Stimulated activated CD4-positive, alpha-beta T cell treated with anti-CD3 and anti-CD28 coated beads, Interleukin-1b, Interleukin-23, amount 100 ng/mL, for 4 hours (primary cell): ENCODE results near the gene EEPD1.

Experiments
- DNase-seq, 2 donors: peaks; one replicate each; pipeline ENCODE4 v3.0.0-alpha.2; 2020; ENCODE audit warnings: low read depth in 2 of 2

Gene EEPD1

DNA sequence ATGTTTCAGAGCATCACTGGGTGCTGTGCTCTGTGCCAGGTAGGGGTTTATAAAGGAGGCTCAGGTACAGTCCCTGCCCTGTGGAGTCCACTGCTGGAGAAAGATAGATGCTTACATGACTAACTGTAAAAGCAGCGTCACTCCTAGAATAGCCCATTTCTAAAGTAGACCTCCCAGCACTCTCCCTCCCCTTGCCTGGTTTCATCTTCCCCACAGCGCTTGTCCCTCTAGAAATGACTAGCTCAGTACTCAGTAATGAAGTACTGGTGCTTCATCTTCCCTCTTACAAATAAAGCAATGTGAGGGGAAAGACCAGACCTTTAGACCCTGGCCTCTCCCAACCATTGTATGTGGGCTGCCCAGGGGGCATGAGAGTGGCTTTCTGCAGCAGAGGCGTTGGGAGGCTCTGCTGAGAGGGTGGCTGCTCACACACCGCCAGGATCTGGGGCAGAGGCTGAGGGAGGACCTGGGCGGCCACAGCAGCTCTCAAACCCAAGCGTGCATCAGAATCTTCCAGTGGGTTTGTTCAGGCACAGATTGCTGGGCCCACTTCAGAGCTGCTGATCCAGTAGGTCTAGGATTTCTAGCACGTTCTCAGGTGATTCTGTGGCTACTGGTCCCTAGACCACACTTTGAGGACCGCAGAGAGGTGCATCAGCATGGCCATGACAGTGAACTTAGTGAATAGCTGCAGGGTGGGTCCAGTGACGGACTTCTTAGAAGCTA, 126.3 kb downstream of the EEPD1 start:
- DNase-seq = no peak

DNA sequence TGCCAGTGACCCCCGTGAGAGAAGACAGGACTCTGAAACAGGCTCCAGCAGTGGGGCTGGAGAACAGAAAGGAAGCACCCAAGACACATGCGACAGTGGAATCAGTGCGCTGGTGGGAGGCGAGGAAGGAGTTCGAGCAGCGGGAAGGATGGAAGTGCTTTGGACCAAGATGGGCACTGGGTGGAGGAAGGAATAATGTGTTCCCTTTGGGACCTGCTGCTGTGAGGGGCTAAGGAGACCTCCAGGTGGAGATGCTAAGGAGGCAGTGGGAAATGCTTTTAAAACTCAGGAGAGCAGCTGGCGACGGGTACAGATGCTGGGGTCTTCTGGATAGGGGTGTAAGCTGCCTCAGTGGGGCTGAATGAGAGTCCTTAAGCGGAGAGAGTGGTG, 126.9 kb downstream of the EEPD1 start:
- no peak for DNase-seq

DNA sequence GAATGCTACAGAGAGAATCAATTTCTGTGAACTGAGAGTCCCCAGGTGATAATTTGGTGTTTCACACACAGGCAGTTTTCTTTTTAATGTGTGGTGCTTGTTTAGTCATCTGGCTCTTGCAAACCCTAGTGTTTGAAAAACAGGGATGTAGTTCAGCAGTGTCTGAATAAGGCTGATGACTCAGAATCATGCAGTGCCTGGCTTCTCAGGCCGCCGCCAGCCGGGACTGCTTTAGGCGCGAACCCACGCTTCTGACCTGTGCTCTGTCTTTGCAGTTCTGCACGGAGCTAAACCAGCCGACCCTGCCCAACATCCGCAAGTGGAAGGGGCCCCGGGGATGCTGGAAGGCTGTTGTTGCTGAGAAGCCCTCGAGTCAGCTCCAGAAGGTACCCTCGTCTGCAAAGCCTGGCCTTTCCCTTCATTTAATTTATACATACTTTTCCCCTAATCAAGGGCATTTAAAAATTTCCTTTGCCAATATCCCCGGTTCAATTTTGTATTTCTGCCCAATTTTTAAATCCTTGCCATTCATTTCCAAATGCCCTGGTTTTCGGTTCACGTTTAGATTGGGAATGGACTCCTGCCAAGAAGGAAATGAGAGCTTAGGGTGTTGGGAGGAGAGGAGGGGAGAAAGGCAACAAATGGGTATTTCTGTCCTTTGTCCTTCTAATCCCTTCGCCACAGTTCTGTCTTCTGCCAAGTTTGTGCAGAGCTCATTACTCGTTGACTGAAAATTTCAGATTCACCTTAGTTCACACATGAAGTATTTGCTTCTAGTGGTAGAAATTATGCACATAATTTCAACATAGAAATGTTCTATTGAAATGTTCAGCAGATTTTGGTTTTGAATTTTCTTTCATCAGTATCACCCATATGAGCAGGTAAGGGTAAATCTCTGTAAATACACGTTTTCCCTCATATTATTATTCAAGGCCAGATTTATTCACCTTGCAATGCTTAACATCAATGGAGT, 128.1 kb downstream of the EEPD1 start:
- DNase-seq = no peak

DNA sequence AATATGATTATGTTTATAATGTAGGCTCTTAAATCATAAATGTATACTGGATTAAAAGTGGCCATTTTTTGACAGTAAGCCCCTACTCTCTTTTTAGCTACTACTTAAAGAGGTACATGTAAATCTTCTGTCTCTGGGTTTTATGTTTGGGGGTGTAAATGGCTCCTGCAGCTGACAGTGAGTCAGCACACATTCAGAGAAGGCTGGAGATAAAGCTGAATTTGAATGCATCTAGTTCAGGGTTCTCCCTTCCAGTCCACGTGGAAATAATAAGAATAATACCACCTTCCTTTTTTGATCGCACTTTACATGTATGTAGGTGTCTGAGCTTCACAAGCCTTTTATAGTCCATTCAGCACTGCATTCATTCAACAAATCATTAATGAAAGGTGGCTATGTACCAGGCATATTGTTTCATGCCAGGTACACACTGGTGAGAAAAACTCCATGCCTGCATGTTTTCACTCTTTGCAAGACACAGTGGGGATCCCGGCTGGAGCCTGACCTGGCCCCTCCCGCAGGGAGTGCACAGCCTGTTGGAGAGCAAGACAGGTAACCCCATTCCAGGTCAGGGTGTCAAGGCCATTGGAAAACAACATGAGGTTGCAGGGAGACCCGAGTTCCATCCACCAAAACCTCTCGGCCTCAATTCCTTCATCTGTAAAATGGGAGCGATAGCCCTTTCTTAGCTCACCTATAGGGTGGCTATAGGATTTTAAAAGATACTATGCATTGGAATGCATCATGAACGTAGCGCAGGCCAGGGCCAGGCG, 129.1 kb downstream of the EEPD1 start:
- DNase-seq = no peak

DNA sequence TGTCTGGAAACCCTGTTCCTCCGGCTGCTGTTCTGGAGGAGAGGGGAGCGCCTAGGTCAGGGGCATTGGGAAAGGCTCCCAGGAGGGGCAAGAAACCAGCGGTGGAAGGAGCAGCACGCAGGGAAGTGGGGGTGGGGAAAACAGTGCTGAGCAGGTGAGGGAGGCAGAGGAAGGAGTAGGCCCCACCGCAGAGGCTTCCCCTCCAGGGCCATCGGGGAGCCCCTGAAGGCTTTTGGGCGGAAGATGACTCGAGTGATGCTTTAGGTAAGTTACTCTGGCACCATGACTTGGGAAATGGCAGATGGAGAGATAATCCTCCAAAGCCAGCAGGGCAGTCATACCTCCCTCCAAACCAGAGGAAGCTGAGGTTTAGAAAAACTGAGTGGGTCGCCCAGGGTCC, 130.1 kb downstream of the EEPD1 start:
- no peak for DNase-seq

DNA sequence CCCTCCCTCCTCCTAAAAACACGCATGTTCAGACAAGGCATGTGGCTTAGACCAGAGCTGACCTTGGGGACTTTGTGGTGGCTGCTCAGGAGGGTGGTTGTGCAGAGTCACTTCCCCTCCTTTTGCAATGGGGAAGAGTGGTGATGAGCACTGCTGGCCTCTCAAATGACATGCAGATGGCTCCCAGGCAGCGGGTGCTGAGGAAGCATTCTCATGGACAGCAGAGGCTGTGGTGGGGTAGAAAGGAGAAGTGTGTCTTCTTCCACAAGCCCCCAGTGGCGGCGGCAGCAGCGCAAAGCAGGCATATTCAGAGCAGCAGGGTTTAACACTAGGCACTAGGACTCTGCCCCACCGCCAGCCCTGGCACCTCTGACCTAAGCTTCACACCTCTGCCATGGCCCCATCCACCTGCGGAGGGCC, 130.7 kb downstream of the EEPD1 start:
- no peak for DNase-seq

DNA sequence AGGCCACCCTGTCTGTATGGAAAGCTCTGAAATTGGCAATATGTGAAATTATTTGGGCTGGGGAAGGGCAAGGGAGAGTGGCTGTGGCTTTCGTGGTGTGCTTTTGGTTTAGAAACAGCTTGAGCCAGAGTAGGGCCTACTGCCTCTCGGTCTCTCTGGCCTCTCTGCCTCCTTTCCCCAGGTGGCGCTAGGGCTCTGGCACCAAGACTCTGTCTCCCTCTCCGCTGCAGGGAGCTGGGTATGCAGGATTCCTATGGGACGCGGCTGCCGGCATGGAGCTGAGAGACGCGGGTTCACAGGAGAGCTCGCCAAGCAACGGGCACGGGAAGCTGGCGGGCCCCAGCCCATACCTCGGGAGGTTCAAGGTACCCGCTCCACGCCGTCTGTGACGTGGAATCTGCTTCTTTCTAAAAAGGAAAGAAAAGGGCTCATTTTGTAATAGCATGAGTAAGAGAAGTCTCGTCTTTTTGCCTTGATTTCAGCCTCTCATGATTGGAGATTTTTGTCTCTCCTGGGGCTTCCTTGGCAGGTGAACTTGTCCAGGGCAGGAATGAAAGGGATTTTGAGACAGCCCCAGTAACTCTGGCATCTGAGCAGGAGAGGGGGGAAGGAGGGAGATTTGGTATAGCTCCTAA, 131.5 kb downstream of the EEPD1 start:
- DNase-seq = no peak

DNA sequence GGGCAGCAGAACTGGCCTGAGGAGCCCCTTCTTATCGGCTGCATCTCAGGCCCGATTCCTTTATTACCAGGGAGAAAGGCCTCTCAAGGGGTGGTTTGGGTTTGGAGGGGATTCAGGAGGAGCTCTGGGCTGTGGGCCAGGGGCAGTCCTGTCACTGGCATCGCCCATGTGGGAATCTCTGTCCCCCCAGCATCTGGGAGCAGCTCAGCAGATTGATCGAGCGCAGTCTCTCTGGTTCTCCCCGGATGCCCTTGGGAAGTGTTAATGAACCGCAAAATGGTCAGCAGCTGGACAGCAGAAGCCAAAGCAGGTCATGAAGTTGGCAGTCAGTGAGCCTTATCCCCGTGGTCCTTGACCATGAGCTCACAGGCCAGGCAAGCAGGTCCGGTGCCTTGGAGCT, 132.2 kb downstream of the EEPD1 start:
- DNase-seq = no peak

DNA sequence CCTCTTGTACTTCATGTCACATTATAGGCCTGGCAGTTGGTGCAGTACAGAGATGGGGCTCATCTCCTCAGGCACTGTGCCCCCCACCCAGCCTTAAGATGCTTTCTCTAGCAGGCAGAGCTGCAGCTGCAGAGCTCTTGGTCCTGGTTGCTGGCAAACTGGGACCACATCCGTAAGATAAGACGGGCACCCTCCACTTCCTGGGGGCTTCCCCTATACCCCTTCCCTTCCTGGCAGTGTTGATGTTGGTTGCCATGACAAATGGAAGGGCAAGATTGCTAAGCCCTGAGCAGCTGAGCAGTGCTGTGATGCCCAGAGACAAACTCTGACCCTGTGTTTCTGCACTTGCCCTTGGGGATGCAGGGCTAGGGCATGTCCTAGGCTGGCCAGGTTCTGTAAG, 133.2 kb downstream of the EEPD1 start:
- no peak for DNase-seq

DNA sequence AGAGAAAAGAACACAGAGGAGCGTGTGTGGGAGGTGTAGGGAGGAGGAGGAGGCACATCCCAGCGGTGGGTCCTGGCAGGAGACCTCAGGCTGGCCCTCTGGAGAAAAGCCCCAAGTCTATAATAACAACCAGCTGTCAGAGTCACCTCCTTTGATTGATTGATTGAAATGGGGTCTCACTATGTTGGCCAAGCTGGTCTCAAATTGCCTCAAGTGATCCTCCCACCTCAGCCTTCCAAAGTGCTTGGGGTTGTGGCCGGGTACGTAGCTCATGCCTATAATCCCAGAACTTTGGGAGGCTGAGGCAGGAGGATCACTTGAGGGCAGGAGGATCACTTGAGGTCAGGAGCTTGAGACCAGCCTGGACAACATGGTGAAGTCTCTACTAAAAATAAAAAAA, 133.6 kb downstream of the EEPD1 start:
- no peak for DNase-seq

DNA sequence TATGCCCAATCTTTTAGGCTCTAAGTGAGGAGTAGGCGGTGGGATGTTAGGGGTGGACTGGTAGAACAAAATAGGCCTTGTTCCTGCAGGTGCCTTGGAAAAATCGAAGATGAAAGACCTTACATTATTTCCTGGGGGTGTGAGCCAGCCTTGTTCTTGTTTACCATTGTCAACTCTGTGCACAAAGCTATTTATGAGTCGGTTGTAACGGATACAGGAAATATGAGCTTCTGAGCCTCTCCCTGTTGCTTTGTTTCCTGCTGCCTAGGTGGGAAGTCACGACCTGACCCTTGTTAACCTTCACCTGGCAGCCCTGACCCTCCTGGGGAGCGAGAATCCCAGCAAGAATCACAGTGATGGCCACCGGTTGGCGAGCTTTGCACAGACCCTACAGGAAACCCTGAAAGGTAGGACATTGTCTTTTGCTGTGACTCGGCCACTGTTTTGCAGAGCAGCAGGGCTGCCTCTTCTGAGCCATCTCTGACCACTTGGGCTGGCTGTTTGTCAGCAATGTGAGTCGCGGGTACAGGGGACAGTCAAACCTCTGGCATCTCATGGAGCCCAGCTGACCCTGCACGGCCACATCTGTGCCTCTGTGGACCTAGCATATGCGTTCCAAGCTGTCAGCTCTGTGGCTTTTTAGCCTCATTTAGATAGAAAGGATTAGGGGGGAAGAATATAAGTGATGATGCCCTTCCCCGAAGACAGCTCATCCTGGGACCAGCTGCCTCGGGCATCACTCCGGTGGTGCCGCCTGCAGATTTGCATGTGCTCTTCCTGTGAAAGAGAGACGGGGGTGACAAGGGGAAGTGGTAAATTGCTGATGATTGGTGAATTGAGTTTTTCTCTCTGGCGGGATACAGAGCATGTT, 134.6 kb downstream of the EEPD1 start:
- DNase-seq = peak; percentile 21 to 24

DNA sequence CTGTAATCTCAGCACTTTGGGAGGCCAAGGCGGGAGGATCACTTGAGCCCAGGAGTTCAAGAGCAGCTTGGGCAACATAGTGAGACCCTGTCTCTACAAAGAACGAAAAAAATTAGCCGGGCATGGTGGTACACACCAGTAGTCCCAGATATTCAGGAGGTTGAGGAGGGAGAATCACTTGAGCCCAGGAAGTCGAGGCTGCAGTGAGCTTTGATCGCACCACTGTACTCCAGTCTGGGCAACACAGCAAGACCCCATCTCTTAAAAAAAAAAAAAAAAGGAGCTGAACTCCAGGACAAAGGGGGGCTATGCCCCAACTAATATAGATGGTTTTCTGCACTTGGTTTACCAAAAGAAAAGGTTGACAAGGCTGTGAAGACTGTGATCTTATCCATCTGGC, 135.4 kb downstream of the EEPD1 start:
- DNase-seq = no peak

DNA sequence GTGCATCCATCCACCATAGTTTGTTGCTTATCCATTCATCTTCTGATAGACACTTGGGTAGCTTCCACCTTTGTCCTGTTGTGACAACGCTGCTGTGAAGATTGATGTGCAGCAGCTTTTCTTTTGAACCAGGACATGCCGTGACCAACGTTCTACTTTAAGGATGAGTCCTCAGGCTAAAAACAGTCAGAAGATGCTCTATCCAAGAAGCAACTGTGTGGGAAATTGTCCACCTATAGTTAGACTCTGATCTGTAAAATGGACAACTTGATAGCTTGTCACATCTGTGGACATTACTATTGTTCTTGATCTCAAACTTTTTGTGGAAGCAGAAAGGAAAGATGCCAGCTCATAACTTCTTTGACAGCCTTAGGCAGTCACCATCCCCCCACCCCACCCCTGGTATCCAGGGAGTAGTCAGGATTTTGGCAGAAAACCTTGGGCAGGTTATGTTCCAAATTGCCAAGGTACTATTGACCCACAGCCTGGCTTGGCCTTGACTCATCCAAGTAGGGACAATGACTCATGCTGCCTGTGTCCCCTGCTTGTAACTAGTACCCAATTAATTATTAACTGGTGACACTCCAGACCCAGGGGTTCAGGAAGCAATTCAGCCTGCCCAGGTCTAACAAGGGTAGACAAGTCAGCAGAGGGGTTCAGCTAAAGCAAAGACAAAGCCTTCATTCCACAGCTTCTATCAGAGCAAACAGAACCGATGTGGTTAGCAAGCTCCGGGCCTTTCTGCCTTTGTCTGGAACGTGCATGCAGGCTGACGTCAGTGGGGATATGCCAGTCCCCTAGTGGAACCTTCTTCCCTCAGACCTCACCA, 137.0 kb downstream of the EEPD1 start:
- no peak for DNase-seq

DNA sequence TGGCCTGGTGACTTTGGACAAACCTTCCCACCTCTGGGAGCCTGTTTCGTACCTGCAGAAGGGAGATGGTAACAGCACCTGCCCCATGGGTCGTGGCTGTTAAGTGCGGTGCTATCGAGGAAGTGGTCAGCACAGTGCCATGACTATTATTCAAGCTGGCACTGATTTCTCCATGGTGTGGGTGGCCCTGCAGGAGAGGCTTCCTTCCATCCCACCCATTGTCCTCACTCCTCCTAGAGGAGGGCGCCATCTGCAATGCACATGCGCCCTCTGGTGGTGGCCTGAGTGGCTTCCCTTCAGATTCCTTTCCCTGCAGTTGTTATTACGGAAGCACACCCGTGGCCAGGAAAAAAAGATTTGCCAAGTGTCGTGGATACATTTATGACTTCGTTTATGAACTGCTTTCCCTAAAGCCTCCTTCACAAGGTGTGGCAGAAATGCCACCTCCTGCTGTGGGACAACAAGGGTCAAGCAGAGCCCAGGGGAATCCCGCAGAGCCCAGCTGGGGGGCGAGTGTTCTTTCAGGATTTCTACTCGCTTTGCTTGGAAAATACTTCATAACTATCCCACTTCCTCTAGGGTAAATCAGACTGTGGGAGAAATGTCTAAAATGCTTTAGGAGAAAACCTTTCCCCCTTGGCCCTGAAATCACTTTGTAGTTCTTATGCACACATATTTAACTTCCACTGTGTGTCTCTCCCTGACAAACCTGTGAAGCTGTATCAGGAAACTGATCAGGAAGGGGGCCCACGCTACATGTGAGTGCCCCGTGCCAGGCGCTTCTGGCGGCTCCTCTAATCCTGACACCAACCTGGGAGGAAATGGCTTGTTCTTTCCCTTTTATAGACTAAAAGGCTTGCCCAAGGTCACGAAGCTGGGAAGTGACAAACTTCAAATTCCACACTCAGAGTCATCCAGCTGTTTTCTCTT, 138.6 kb downstream of the EEPD1 start:
- DNase-seq = peak; percentile 72 to 76

DNA sequence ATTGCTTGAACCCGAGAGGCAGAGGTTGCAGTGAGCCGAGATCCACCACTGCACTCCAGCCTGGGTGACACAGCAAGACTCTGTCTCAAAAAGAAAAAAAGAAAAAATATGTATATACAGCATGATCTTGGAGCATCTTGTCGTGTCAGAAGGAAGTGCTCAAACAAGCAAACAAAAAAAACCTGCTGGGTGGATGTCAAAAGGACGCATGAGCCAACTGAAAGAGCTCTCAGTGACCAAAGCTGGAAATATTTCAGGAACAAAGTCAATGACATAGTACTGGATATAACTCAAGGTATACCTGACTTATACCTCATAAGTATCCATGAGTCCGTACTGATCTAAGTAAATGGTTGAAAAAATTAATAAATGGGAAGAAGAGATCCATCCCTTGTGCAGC, 142.0 kb downstream of the EEPD1 start:
- DNase-seq = no peak

DNA sequence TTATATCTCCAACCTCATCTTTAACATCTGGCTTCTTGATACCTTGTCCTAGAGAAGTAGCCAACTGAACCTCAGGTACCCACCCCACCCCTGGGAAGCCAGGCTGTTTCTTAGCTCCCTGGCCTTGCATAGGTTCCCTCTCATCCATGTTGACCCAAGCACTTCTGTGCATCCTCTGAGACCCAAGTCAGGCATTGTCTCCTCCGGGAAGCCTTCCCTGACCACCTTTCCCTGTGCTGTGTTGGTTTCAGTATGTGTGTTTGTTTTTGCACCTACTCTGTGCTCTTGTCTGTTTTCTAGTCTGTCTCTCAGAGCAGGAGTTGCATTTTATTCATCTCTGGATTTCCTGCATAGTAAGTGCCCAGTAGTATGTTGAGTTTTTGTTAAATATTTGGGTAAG, 143.2 kb downstream of the EEPD1 start:
- no peak for DNase-seq

DNA sequence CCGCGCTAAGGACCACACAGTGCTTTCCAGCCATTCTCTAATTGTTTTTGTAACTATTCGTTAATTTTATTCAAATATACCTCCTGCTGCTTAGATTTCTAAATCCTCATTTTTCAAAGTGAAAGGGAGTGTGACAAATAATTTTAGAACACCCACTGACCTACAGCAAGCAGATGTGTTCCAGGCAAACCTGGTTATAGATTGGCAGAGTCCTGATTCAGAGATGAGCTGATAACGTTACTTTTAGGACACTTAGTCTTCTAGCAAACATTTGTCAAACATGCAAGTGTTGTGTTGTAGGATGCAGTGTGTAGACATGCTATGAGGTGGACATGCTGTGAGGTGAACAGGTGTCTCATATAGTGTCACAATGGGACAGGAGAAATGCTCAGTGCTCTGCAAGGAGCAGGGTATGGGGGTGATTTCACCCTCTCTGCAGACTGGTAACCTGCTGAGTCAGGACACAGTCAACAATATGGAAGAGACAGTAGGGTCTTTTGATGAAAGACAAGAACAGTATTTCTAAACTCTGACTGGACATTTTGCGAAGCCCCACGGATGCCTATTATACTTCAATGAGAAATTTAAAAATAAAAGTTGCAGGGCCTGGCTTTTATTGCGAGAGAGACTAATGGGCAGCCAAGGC, 144.4 kb downstream of the EEPD1 start:
- DNase-seq = no peak

DNA sequence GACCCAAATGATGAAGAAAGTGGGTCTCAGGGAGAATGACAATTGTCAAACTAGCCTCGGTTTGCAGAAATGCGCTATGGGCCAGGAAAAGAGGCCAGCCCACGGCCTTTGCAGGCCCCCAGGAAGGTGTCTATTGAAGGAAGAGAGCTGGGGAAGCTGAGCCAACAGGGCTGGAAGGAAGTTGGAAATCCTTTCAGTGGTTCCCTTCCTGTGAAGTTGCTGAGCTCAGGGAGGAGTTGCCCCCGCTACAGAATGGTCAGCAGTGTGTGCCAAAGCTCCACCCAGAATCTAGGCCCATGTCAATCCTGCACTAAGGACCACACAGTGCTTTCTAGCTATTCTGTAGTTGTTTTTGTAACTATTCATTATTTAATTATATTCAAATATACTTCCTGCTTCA, 145.1 kb downstream of the EEPD1 start:
- DNase-seq = no peak
